Adrenal gland (tissue), 12 donors: Measurements from ENCODE around the gene MALRD1. TPM values are rescaled to one million over a fixed set of nuclear protein-coding genes. Genes with fewer than 3 reads are reported as not detected.

Experiments
- DNase-seq, 7 donors: peaks; one replicate each; pipeline ENCODE4 v3.0.0-alpha.2; 2019 to 2020
- H3K27ac ChIP-seq, 5 donors: fragments of 200-600 bp; sonication (generic) in 4 of 5; 1 replicate in 3 of 5; 2 replicates in 2 of 5; pipeline versions ENCODE4 v1.5.1 to v1.8.0; 2016 to 2020; ENCODE audit warnings: mild to moderate bottlenecking in 1 of 5
- H3K27me3 ChIP-seq: fragments of 200-600 bp; 2 replicates; pipeline ENCODE4 v1.8.0; 2021
- H3K36me3 ChIP-seq, 2 donors: fragments of 200-600 bp; replicated peaks in 1 of 2; 1 replicate in 1 of 2; 2 replicates in 1 of 2; pipeline versions ENCODE4 v1.5.1 to v1.8.0; 2018 to 2022
- H3K4me1 ChIP-seq, 2 donors: fragments of 200-600 bp; replicated peaks in 1 of 2; 1 replicate in 1 of 2; 2 replicates in 1 of 2; pipeline versions ENCODE4 v1.5.1 to v1.8.0; 2018 to 2021
- H3K4me3 ChIP-seq, 4 donors: fragments of 200-600 bp; sonication (generic) in 3 of 4; one replicate each; pipeline ENCODE4 v1.5.1; 2016 to 2018
- H3K9me3 ChIP-seq, 3 donors: fragments of 200-600 bp; sonication (generic) in 1 of 3; replicated peaks in 1 of 3; 1 replicate in 2 of 3; 2 replicates in 1 of 3; pipeline versions ENCODE4 v1.5.1 to v1.8.0; 2016 to 2021
- CTCF ChIP-seq, 6 experiments: fragments of 450-650 bp in 4 of 6; fragments of 200-600 bp in 2 of 6; sonication (generic) in 1 of 6; IDR thresholded peaks; 1 replicate in 5 of 6; 2 replicates in 1 of 6; pipeline versions ENCODE4 v1.5.1 to v1.8.0; 2016 to 2021; ENCODE audit warnings: antibody characterized with exemption in 6 of 6, mild to moderate bottlenecking in 2 of 6, moderate library complexity in 1 of 6
- POLR2A ChIP-seq, 2 donors: fragments of 450-650 bp; IDR thresholded peaks; one replicate each; pipeline ENCODE4 v1.6.1; 2017; ENCODE audit warnings: antibody characterized with exemption in 2 of 2, mild to moderate bottlenecking in 2 of 2, moderate library complexity in 1 of 2
- WGBS, 4 donors: extraction: QIAGEN DNeasy Blood & Tissue Kit in 2 of 4; methylation state at CpG; one replicate each; pipeline versions ENCODE4 v1.1.5 to v1.1.7; 2013 to 2017; 5-methylcytosine and 5-hydroxymethylcytosine counted together
- intact Hi-C, 2 donors: fragments of 100-400 bp; cut with DNase I; formaldehyde crosslinking; loops; one replicate each; pipeline versions ENCODE4 v1.14.1 to v1.15.0; 2022 to 2023
- polyA plus RNA-seq, 3 donors: library from polyadenylated mRNA; stranded (reverse); fragments of 200-250 nt in 2 of 3; fragments of 350-450 nt in 1 of 3; fragmentation: Illumina TruSeq in 1 of 3; extraction: RNeasy Lipid Tissue Mini Kit (QIAGEN cat#74804) in 1 of 3; gene quantifications; one replicate each; pipeline ENCODE4 v1.2.3, GENCODE V29; 2013 to 2014
- total RNA-seq, 9 donors: library from RNA; depleted of rRNA in 4 of 9; stranded (reverse); fragments of >200 nt in 4 of 9; fragments of 120-200 nt in 1 of 9; fragmentation: NEBNext Ultra II Directional in 1 of 9; extraction: Animal tissue kit (Norgen Biotek cat#: 25700) in 1 of 9; gene quantifications; one replicate each; pipeline versions ENCODE4 v1.1.0 to v1.2.4, GENCODE V29; 2013 to 2023
- donor health status: healthy with polysubstance abuse.
- donor health status: Bipolar disorder and iron deficiency.
- donor health status: DM: yes; HTN: yes; CAD: no.
- donor health status: DM: no; HTN: no; CAD: no.
- donor health status: DM: no; HTN: no; CAD: no.
- donor health status: DM: yes; HTN: yes; CAD: no.

MALRD1 gene
- total and polyA plus RNA-seq, 12 donors = 0.48 to 6.2 (median 1.9) TPM

GRCh38 chr10:19468413-19468812 is 419.8 kb downstream of the MALRD1 start:
- Histone ChIP-seq H3K27me3 (no peaks in the 10 kb centered on the region), H3K9me3 (no peaks in the 10 kb centered on the region), H3K27ac (no peak overlapping the region), H3K4me3 (no peak overlapping the region), H3K4me1 (no peaks in the 10 kb centered on the region), H3K36me3 (no peaks in the 10 kb centered on the region)
- 48 to 68% (median 58%) methylated on average over 1 of the region's 1 CpG for WGBS, 4 donors
- intact Hi-C loops = no loop called here
- TF ChIP-seq CTCF (IDR thresholded peaks at IDR 0.05) = no peak
- no peak for TF ChIP-seq POLR2A (IDR thresholded peaks at IDR 0.05)
- no peak for DNase-seq

GRCh38 chr10:19469521-19469920 is 420.9 kb downstream of the MALRD1 start:
- intact Hi-C loops = no loop called here
- no peaks in the 10 kb centered on the region for H3K9me3 ChIP-seq
- WGBS, 4 donors = 0 to 70% (median 32%) methylated on average over 1 of the region's 1 CpG

GRCh38 chr10:19479854-19480253 is 431.3 kb downstream of the MALRD1 start:
- no peaks in the 10 kb centered on the region for H3K9me3 ChIP-seq
- WGBS, 4 donors = 66 to 85% (median 69%) methylated on average over 4 of the region's 4 CpGs
- no peak for DNase-seq
- H3K4me3 ChIP-seq = no peak overlapping the region
- no peaks in the 10 kb centered on the region for H3K4me1 ChIP-seq
- no peaks in the 10 kb centered on the region for H3K27me3 ChIP-seq
- intact Hi-C loops = no loop called here
- no peak for TF ChIP-seq POLR2A (IDR thresholded peaks at IDR 0.05)
- TF ChIP-seq CTCF (IDR thresholded peaks at IDR 0.05) = no peak
- no peaks in the 10 kb centered on the region for H3K36me3 ChIP-seq
- H3K27ac ChIP-seq = no peak overlapping the region

More at GRCh38 chr10:19469521-19469920, 420.9 kb downstream of the MALRD1 start:
- Histone ChIP-seq H3K4me3 (no peak overlapping the region), H3K36me3 (no peaks in the 10 kb centered on the region), H3K27ac (no peak overlapping the region), H3K4me1 (no peaks in the 10 kb centered on the region), H3K27me3 (no peaks in the 10 kb centered on the region)
- TF ChIP-seq POLR2A (IDR thresholded peaks at IDR 0.05) (no peak), CTCF (IDR thresholded peaks at IDR 0.05) (no peak)
- no peak for DNase-seq

- 45 to 59% (median 58%) methylated on average over 3 of the region's 3 CpGs for WGBS, 4 donors
- H3K4me3 ChIP-seq = no peak overlapping the region
- H3K27ac ChIP-seq = no peak overlapping the region
- H3K4me1 ChIP-seq = no peaks in the 10 kb centered on the region
- TF ChIP-seq POLR2A (IDR thresholded peaks at IDR 0.05) (no peak), CTCF (IDR thresholded peaks at IDR 0.05) (no peak)
- no peaks in the 10 kb centered on the region for H3K36me3 ChIP-seq
- H3K27me3 ChIP-seq = no peaks in the 10 kb centered on the region
- no peak for DNase-seq
- H3K9me3 ChIP-seq = no peaks in the 10 kb centered on the region
- intact Hi-C loops = no loop called here
Measured at GRCh38 chr10:19480353-19480752, 431.8 kb downstream of the MALRD1 start.
